SW 1271 (cell line): ENCODE results near the gene SETD1A.
"Not testable (repeated sequence)": the region's sequence is repeated elsewhere in the genome, so short reads cannot be mapped to it uniquely, and the experiment has no call there.

ENCODE experiments used
- DNase-seq, 2 experiments: peaks; one replicate each; lab custom pipeline; 2025; lab: John Stamatoyannopoulos, UW

SETD1A gene

DNA sequence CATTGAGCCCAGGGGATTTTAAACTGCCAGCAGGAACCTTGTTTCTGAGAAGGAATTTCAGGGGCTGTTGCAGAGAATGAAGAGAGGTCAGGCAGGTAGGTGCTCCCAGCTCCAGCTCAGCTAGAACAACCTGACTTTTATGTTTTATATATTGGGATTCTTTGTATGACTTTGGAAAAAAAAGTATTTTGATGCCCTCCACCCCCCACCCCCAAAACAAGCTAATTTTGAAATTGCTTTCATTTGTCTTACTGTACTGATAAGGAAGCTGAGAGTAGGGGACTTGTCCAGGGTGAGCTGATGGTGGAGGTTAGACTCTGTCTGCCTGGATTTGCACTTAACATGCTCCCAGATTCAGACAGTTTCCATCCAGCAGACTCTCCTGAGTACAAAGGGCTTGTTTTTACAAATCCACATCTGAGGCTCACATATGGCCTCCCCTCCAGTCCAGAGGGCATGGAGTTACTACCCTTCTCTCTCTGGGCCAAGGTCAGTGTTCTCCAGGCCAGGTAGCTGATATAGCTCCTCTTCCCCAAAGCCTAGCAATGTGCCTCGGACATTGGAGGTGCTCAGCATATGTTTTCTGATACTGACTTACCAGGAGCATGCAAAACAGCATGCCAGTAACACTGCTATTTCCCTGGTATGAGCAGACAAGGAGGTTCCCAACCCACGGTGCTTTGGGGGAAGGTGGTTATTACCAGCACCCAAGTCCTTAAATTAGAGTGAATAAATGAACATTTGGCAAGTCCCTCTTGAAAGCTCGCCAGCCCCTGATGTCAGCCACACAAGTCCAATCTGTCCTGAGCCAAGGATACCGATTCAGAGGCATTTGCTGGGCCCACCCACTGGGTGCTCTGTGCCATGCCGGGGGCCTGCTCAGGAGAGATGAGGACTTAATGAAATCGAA, 41.6 kb downstream of the SETD1A start:
- no peak for DNase-seq

DNA sequence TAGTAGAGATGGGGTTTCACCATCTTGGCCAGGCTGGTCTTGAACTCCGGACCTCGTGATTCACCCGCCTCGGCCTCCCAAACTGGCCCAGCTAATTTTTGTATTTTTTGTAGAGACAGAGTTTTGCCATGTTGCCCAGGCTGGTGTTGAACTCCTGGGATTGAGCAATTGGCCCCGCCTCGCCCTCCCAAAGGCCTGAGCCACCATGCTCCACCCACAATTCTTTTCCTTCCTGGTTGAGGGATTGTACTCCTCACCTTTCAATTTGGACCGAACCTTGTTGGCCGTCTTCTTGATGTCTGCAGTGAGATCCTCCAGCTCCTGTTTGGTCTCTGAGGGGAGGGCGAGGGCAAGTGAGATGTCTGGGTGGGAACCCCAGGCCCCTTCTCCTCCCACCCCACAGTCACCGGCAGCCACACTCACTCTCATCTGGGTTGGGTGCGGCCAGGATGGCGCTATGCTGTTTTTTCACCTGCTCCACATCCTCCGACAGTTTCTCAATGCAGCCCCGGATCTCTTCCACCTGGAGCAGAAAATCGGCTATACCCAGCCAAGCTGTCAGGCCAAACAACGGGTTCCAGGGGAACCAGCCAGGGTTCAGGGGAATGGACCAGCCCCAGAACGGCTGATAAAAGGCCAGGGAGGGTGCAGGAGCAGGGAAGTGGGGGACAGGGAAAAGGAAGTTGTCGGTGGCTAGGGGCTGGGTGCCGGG, 43.3 kb downstream of the SETD1A start:
- DNase-seq, result no peak

DNA sequence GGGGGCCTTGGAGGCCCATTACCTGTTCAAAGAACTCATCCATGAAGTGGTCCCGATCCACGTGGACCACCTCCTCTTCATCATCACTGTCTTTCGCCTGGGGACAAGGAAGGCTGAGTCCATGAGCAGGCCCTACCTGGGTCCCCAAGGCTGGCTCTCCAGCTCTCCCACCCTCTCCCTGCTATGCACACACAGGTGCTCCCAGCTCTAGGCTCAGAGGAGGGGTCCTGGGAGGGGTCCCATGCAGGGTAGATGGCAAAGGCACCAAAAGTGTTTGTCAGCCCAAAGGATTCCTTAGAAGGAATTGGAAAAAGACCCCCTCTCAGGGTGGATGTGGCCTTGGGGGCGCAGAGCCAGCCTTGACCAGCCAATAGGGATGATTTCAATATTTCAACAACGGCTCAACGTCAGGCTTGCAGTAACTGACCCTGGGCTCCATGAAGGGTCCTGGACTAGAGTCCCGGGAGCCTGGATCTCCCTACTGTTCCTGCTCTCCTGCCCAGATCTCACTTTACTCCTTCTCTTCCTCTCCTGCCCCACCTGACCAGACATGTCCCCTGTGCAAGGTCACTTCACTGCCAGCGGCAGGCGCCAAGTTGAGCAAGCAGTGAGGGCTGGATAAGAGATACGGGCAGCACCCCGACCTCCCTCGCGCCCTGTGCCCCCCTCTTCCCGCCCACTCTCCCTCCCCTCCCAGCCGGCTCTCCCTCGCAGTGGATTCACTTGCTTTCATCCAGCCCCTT, 44.1 kb downstream of the SETD1A start:
- no peak for DNase-seq

DNA sequence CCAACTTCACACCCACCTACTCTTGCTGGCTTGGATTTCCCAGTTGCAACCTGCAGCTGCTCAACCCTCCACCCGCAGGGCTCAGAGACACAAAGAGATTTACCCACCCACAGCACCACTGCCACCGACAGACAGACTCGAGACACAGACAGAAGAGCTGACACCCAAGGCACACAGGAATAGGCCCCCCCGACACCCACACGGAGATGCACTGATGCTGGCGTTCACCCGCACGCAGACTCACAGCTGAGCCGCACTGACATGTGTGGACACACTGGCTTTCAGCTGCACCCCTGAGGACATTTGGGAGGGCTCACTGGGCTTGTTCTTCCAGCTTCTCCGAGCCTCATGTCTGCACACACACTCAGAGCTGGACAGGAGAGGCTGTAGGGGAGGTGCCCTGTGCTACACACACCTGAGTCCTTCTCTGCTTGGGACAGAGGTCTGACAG, 44.7 kb downstream of the SETD1A start:
- DNase-seq, result no peak

DNA sequence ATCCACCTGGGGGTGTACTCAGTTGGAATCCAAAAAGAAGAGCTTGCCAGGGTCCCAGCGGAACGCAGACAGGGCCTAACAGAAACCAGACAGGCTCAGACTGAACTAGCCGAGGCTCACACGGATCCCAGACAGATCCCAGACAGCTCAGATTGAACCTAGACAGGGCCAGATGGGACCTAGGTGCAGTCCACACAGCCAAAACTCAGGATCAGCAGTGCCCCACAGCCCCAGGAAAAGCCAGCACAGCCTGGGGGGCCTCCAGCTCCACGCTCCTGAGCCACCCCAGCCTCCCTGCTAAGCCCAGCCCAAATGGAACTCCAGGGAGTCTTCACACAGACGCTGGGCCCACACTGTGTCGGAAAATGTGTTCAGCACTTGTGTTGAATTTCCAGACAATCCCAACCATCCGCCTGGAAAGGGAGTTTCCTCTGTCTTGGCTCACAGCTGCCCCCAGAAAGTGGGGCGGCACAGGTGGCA, 45.3 kb downstream of the SETD1A start:
- DNase-seq, result no peak

DNA sequence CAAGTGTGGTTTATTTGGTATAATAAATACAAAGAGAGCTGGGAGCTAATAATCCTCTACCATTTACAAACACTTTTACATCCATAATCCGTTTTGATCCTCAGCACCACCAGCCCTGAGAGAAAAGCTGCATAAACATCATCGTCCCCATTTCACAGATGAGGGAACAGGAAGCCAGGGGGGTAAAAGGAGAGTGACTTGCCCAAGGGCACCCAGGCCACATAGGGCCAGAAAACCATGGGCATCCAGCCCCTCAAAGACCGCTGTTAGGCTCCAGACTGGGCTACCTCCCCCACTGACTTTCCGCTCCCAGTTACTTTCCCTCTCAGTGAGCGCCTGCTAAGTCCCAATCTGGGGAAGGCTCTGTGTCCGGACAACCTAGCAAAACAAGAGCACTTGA, 46.2 kb downstream of the SETD1A start:
- no peak for DNase-seq

DNA sequence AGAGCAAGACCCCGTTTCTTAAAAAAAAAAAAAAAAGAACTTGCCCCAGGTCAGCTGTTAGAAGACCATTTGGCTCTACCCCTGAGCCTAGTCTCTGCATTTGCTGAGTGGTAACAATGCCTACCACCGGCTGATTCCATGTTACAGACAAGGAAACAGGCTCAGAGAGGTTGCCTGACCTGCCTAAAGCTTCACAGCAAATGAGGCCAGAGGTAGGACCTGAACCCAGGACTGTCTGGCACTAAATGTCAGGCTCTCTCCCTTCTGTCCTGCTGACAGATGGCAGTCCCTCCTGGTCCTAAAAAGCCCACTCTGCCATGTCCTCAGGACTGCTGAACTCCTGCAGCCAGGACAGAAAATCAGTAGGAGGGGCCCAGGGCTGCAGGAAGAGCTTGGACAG, 47.1 kb downstream of the SETD1A start:
- DNase-seq, result no peak

DNA sequence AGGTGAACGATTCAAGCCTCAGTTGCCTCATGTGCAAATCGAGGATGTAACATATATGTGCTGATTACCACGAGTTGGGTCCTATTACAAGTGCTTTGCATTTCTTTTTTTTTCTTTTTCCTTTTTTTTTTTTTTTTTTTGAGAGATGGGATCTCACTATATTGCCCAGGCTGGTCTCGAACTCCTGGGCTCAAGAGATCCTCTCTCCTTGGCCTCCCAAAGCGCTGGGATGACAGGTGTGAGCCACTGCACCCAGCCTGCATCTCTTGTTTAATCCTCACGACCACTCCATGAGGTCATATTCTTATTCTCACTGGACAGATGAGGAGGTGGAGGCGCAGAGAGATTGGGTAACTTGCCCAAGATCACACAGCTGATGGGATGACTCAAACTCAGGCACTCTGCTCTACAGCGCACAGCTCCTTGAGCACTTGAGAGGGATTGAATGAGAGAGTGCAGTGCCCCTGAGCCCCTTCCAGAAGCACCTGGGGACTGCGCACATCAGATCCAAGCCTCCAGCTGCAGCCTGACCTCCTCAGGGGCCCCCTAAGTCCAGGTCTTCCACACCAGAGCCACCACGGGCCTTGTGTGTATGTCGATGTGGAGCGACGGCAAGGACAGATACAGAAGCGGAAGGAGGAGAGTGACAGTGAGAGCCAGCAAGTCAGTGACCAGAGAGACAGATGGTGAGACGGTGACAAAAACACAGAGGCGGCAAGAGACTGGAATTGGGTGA, 48.0 kb downstream of the SETD1A start:
- no peak for DNase-seq

DNA sequence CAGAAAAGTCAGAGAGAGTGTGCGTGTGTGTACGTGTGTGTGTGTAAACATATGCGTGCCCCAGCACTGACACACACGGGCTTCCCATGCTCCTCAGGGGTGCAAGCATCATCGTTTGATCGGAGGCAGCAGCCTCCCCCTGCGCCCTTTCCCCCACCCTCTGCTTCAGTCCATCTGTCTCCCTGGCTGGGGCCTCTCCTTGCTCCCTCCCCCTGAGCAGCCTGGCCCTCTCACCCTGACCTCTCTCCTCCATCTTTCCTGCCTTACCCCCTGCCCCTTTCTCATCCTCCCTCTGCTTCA, 48.5 kb downstream of the SETD1A start:
- no peak for DNase-seq

DNA sequence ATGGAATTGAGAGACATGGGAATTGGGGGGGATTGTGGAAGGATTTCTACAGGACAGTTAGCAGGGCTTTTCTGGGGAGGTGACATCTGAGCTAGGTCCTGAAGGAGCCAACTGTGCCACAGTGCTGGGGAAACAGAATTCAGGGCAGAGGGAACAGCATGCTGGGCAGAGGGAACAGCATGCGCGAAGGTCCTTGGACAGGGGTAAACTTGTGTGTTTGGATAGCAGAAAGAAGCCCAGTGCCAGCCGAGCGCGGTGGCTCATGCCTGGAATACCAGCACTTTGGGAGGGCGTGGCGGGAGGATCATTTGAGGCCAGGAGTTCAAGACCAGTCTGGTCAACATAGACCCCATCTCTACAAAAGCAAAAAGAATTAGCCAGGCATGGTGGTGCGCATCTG, 49.0 kb downstream of the SETD1A start:
- no peak for DNase-seq

DNA sequence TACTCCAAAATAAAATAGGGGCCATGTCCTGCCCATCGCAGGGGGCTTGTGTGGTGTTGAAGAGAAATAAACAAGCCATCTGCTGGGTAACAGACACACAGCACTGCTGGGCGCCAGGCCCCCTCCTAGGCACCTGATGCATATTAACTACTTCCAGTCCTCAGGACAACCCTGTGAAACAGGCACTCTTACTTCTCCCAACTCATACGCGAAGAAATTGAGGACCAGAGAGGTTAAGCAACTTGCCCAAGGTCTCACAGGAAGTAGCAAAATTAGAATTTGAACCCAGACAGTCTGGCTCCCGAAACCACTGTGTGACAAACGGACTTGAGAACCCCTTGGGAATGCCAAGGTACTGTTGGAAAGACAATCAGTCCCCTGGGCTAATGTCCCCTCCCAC, 50.1 kb downstream of the SETD1A start:
- no peak for DNase-seq

DNA sequence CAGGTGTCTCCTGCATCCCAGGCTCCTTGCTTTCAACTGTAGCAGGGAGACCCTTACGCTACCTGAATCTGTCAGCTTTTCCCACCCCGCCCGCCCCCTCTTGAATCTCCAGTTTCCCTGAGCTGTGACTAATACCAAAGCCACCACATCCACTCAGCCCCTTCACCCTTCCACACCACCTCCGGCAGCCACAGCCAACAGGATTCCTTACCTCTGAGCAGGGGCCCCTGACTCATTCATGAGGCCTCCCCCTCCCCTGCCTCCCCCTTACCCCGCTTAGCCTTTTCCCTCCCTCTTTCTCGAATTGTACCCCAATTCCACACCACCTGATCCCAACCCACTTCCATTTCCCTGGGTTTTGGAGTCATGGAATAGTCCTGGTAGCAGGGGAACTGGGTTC, 50.6 kb downstream of the SETD1A start:
- DNase-seq, result no peak

DNA sequence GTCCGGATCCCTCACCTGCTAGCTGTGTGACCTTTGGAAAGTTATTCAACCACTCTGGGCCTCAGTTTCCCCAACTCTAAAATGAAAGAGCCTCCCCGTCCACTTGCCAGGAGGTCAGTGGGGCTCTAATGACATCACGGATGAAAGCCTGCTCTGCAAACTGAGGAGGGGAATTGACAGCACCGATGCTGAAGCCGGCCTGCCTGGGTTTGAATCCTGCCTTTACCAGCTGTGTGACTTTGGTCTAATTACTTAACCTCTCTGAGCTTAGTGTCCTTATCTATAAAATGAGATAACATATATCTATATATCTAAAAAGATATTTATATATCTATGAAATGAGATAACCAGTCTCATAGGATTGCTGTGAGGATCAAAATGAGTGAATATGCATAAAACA, 51.0 kb downstream of the SETD1A start:
- DNase-seq, result no peak

DNA sequence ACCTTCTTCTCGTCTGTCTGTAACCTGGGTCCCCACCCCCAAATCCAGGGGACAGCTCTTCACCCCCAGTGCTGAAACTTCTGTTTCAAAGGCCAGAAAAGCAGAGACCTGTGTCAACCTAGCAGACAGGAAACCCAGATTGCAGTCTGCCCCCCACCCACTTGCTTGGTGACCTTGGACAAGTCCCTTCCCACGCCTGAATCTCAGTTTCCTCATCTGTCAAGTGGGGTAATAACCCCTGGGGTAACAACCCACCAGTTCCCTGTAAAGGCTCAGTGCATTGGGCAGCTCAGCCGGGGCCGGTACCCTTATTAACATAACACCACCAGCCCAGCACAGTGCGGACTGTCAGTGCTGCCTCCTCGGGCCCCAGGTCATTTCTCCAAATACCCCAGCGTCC, 51.6 kb downstream of the SETD1A start:
- no peak for DNase-seq

DNA sequence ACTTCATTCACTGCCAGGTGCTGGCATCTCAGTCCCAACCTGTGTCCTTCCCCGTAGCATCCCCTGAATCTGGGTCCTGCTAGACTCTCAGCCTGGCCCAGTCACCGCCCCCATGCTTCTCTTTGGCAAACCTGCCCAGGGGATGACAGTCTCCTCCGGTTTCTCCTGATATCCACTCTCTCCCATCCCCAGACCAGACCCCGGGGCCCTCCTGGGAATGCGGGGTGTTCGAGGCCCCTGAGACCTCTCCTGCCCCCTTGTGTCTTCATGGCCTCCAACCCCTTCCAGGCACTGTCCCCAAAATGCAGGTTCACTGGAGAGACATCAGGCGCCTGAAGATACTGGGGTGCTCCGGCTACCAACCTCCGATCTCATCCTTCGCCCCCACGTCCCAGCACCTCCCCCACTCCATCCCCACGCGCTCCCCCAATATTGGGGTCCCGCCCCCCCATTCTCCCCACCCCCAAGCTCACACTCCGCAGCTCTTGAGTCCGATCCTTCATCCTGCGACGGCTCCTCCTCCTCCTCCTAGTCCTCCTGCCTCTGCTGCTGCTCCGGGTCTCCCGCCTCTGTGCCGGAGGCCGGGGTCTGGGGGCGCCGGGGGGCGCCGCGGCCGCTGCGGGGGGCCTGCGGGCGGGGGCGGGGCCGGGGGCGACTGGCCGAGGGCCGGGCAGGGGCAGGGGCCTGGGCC, 52.5 kb downstream of the SETD1A start:
- DNase-seq, result no peak

DNA sequence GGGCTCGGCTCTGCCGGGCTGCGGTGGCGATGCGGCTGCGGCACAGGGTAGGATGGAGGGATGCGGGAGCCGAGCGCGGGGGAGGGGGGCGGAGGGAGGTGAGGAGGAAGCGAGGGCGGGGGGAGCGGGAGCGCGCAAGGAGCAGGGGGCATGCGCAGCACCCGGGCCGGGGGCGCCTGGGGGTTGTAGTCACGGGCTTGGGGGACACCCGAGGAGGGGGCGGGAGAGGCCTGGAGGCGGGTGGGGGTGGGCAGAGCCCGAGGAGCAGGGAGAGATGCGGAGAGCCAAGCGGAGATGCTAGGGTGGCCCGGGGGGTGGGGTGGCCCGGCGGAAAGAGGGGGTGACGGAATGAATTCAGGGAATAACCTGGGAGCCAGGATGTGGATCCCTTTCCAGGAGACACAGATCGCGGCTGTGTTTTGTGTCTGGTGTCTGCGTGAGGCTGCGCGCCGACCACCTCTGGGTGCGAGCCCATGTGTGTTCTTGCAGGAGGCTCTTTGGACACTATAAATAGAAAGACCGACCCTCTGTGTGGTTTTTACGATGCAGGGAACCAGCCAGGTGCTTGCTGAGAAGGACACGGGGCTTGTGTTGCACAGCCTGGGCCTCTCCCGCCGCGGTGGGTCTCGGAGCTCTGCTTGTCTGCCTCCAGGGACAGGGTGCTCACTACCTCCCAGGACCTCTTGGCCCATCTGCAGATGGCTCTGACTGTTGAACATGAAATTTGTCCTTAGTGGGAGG, 53.2 kb downstream of the SETD1A start, which contains the start of gene STX1B:
Gene STX1B, minus strand, starts transcription at position 54 of the 741 bp plus-strand sequence. CDS start 242 bp downstream, outside the sequence.
- DNase-seq, result no peak

DNA sequence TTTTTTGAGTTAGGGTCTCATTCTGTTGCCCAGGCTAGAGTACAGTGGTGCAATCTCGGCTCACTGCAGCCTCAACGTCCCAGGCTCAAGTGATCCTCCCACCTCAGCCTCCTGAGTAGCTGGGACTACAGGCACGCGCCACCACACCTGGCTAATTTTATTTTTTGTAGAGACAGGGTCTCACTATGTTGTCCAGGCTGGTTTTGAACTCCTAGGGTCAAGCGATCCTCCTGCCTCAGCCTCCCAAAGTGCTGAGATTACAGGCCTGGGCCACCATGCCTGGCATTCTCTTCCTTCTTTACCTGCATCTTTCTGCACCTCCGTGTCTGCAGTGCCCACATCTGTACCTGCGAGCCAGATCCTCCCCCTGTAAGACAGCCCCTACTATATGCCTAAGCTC, 54.3 kb downstream of the SETD1A start:
- DNase-seq, result not testable (repeated sequence)

DNA sequence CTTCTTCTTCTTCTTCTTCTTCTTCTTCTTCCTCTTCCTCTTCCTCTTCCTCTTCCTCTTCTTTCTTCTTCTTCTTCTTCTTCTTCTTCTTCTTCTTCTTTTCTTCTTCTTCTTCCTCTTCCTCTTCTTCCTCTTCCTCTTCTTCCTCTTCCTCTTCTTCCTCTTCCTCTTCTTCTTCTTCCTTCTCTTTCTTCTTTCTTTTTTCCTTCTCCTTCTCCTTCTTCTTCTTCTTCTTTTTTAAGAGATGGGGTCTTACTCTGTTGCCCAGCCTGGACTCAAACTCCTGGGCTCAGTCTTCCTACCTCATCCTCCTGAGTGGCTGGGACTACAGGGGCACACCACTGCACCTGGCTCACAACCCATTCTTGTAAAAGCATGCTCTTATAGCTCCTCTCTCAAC, 55.7 kb downstream of the SETD1A start:
- DNase-seq, result not testable (repeated sequence)

DNA sequence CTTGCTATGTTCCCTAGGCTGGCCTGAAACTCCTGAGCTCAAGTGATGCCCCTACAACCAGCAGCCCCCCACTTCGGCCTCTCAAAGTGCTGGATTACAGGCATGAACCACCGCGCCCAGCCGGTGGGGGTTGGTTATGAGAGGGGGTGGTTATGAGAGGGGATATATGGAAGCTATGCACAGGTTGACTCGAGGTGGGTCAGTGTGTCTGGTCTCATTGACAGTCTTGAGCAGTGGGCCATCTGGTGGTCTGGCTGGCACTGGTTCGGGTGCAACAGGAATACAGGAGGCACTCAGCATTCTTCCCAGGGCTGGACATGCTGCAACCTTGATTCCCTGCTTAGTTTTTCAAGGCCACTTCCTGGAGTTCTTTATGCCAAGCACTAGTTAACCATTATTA, 58.5 kb downstream of the SETD1A start:
- no peak for DNase-seq

DNA sequence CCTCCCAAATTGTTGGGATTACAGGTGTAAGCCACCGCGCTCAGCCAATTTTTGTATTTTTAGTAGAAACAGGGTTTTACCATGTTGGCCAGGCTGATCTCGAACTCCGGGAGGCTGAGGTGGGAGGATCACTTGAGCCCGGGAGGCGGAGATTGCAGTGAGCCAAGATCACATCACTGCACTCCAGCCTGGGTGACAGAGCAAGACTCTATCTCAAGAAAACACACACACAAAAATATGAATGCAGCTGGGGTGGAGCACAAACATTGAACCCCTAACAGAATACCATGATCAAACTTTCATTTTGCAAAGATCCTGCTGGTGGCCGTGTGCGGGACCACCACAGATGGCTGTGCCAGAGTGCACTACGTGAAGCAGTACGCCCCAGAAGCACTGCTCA, 60.2 kb downstream of the SETD1A start:
- DNase-seq, result not testable (repeated sequence)

DNA sequence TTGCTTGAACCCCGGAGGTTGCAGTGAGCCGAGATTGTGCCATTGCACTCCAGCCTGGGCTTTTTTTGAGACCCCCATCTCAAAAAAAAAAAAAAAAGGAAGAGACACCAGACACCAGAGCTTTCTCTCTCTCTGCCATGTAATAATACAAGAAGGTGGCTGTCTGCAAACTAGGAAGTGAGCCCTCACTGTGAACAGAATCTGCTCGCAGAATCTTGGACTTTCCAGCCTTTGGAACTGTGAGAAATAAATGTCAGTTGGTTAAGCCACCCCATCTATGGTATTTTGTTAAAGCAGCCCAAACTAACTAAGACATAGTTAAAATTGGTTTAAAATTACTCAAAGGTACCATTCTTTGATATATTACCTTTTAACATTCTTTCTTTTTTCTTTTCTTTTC, 63.0 kb downstream of the SETD1A start:
- DNase-seq, result no peak
